HG03354 (cell line): ENCODE results near the gene DIO1.
"Not testable (repeated sequence)": the region's sequence is repeated elsewhere in the genome, so short reads cannot be mapped to it uniquely, and the experiment has no call there.

Experiments used
- ATAC-seq: cut with Tn5 transposase; IDR thresholded peaks from one replicate; pipeline ENCODE4 v1.9.1; 2021; ENCODE audit warnings: mild to moderate bottlenecking; ENCODE audit not compliant: unreplicated experiment, poor library complexity, severe bottlenecking

The DIO1 gene

GRCh38 chr1:53893999-53894636, at the start of gene DIO1:
TSS of gene DIO1 (plus strand) at chr1:53894187. CDS start at chr1:53894211, 24 bp downstream.
- no peak for ATAC-seq

DNA sequence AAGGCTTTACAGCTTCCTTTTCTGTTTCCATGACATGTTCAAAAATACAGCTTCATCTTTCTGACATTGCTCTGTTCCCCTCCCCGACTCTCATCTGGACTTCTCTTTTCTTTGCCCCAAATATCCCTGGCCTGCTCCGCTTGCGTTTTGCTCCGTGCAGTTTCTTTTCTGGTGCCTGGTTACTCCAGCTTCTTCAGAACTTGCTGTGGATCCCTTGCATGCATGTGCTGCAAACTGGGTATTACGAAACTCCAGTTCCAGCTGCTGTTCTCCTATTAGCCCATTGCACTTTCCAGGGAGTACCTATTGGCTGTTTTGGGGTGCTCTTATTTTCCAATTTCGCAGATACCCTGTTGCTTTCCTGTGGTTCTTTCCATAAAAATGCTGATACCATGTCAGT, 46.0 kb upstream of the DIO1 start:
- no peak for ATAC-seq

GRCh38 chr1:53850082-53850673, 43.8 kb upstream of the DIO1 start:
- no peak for ATAC-seq

GRCh38 chr1:53851571-53852285, 42.3 kb upstream of the DIO1 start:
- no peak for ATAC-seq

GRCh38 chr1:53860967-53861411, 33.0 kb upstream of the DIO1 start:
- peak; percentile 67 for ATAC-seq

DNA sequence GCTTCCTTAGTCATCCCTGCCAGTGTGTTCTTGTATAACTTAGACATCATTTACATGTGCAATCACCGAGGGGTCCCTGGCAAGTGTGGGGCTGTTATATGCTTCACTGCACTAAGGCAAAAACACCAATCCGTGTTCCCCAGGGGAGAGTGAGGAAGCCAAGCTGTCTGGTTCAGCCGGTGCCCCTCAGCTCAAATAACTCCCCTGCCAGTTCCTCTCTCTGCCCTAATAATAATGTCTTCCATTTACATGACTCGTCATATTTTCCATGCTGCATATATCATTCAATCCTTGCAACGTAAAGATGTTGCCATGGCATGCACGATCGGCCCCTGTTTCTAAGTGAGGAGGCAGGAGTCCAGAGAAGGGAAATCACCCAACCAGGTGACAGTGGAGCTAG, 31.5 kb upstream of the DIO1 start:
- ATAC-seq, result no peak

DNA sequence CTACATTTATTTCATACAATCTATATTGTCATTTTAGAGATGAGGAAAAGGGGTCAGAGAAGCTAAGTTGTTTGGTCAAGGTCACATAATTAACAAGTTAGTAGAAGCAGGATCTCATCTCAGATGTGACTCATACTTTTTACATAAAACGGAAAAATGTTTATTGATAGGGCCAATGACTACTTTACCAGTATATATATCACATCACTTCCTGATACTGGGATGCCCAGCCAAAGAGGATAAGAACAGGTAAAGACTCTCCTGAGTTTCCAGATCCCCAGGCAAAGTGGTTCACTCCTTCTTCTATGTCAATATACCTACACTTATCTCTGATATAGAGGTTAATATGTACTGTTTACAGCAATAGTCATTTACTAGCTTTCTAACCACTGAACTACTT, 25.4 kb upstream of the DIO1 start:
- no peak for ATAC-seq

DNA sequence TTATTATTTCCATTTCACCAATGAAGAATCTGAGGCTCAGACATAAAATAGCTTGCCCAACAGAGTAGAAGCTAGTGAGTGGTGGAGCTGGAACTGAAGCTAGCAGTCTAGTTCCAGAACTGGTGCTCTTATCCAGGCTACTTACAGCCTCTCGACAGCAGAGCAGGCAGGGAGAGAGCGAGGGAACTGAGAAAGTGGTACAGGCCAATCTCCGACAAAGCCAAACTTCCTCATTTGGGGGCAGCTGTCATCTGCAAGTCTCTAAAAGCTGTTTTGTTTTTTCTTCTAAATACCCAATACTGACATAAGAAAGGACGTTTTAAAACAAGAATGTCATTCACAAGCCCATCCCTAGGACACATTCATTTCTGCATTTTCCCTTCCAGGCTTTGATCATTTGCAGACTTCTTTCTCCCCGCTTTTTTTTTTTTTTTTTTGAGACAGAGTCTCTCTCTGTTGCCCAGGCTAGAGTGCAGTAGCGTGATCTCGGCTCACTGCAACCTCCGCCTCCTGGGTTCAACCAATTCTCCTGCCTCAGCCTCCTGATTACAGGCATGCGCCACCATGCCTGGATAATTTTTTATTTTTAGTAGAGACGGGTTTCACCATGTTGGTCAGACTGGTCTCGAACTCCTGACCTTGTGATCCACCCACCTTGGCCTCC, 24.4 kb upstream of the DIO1 start:
- no peak for ATAC-seq

DNA sequence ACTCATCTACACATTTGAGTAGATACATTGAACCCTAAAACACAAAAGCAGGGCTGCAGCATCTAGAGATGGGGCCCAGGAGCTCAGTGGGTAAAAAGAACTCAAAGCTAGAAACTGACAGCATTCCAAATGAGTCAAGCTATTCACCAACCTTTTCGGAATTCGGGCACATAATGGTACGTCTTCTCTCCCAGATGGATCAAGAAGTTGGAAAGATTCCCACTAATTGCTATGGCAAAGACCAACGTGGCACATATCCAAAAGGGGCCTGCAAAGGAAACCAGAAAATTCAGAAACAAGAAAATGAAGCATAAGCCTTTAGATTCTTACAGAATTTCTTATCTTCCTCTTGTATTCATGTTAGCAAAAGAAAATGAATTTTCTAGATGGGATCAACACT, 22.8 kb upstream of the DIO1 start:
- ATAC-seq, result no peak

DNA sequence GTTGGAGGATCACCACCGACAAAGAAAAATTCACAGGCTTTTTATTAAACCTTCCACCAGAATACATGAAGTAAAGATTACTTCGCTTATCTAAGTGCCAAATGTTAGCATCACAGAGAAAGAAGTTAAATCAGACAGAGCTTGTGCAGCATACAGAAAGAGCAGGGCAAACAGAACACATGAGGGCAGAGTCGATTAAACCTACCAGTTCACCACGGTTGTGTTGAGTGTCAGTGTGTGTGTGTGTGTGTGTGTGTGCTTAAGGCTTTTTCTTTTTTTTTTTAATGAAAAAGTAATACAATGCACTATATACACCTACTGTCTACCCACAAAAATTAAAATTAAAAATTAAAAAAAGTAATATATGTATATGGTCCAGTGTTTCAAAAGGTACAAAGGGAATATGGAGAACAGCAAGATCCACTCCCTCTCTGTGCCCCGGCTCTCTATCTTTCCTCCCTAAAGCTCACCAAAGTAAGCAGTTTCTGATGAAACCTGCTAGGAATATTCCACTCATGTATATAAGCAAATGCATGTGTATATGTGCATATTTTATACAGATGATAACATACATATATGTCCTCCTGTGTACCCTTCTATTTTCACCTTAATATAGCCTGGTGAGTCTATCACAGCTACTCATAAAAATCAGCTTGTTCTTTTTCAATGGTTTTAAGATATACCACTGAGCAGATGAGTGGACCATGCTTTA, 22.1 kb upstream of the DIO1 start:
- no peak for ATAC-seq

DNA sequence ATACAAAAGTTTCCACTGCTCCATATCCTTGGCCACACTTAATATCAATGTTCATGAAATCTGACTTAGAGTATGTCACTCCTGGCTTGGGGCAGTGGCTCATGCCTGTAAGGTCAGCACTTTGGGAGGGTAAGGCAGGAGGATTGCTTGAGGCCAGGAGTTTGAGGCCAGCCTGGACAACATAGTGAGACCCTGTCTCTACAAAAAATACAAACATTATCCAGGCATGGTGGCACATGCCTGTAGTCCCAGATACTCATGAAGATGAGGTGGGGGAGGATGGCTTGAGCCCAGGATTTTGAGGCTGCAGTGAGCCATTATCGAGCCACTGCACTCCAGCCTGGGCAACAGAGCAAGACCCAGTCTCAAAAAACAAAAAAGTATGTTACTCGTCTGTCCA, 18.8 kb upstream of the DIO1 start:
- not testable (repeated sequence) for ATAC-seq

DNA sequence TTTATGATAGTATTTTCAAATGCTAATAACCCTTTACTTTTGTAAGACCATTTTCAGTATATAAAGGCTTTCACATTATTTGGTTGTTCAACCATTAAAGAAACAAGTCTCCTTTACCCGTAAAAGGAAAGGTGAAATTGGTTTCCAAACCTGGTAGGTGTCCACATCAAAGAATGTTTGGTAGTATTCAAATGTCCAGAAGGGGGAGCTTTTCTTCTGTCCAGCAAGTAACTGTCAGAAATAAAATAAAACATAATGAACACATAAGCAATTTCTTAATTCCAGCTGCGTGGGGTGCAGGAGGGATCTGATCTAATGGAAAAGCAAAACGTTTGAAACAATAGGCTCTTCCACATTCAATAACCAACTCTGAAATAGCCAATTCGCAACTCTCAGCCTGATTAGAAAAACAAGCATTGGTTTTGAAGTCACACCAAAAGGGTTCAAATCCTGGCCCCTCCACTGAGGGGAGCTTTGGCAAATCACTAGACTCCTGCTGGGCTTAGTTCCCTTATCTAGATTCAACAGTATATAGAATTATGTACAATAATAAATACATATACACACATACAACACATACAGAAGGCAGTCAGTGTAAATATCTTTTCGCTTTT, 15.4 kb upstream of the DIO1 start:
- ATAC-seq, result no peak

GRCh38 chr1:53881853-53882252, 12.1 kb upstream of the DIO1 start:
- ATAC-seq, result not testable (repeated sequence)

DNA sequence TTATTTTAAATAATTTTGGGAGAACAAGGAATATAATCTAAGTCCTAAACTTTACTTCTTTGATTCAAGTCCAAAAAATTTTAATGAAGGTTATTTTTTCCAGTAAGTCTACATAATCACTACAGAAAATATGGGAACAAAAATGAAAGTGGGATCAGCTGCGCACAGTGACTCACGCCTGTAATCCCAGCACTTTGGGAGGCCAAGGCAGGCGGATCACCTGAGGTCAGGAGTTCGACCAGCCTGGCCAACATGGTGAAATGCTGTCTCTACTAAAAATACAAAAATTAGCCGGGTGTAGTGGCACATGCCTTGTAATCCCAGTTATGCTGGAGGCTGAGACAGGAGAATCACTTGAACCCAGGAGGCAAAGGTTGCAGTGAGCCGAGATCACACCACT, 10.4 kb upstream of the DIO1 start:
- not testable (repeated sequence) for ATAC-seq

DNA sequence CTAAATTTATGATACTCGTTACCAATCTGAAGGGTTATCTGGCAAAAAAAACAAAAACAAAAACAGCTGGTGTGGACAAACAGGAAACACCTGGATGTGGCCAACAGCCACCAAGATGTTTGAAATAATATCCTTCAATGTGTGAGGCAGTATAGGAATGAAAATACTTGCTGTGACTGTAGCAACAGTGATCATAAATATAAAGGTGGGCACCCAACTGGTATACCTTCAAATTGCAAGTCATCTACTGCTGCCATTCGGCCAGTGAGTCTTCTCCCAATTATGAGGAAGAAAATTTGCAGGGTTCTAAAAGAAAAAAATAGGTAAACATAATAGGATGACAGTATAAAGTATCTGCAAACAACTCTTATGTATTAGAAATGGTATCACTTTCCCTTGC, 5.3 kb upstream of the DIO1 start:
- ATAC-seq, result no peak

DNA sequence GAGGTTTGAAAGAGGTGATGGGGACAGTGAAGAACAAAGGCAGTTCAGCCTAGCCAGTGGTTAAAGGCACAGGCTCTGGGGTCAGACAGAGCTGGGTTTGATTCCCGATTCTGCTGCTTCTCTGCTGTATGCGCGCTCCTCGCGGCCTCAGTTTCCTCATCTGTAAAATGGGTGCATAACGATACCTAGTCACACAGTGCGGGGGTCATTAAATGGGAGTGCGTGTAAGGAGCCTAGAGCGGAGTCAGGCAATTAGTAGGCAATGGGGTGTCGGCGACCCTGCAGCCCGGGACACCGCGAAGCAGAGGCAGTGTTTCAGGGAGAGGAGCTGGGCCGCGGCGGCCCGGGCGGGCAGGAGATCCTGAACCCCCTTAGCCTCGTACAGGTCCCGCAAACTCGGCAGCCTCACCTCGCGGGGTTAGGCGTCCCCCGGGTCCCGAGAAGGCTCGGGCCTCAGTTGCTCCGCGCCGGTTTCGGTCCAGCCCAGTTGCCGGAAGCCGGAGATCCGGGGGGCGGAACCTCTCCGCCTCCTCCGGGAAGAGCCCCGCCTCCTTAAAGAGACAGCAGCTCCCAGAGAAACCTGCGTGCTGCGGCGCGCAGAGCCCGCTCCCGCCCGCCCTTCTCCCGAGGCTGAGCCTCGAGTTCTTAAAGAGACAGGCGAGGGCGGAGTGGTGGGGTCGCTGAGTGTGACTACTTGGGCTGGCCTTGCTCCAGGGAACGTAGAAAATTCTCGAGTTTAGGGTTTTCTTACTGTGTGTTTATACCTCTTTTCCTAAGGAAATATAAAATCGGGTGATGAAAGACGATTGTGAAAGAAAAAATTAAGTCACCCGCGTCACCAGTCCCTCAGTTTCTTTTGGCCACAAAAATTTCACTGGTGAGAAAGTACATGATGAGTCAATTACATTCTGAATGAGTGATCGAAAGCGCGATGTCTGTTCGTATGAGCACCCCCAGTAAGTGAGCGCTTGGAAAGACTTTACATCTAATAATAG, 4.4 kb upstream of the DIO1 start, which contains the start of gene YIPF1:
TSS of gene YIPF1 (minus strand) at position 494 of the 995 bp plus-strand sequence. CDS start 860 bp downstream, outside the sequence.
- ATAC-seq, result peak; percentile 87

- no peak for ATAC-seq
Observed at GRCh38 chr1:53890522-53890941, 3.5 kb upstream of the DIO1 start.

- ATAC-seq, result no peak
Observed at GRCh38 chr1:53891018-53891417, 3.0 kb upstream of the DIO1 start.
